ENCODE results near the gene GNG10.
"Not testable (repeated sequence)": the region's sequence is repeated elsewhere in the genome, so short reads cannot be mapped to it uniquely, and the experiment has no call there.

Gene GNG10

DNA sequence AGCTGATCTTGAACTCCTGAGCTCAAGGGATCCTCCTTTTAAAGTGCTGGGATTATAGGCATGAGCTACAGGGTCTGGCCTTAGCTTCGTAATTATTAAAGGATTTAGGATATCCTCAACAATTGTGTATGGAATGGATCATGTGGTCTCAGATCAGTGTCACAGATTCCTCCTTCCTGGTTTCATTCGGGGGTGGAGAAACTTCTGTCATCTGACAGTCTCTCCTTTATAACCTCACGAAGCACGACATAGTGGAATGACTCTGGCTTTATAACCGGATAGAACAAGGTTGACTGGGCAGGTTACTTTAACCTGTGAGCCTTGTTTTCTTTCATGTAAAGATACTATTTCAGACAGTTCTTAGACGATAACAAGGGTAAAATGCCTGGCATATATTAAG lies 4.4 kb upstream of the GNG10 start:
- no peak for DNase-seq (ENCODE audit: low read depth)

DNA sequence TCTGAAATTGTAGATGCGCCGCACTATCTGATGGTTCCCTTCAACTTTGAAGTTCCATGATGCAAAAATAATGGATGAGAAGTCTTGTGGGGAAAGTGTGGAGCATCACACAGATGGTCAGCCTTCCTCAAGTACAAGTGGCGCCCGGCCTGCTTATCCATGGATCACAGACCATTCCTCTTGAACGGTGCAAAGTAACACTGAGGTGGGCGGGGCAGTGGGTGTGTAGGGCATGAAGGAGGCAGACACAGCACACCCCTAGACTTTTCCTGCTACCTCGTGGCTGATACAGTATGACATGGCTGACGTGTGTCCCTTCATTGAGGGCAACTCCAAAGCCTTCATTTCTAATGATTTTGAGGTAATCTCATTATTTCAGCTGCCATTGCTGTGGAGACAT lies 2.5 kb upstream of the GNG10 start:
- DNase-seq (ENCODE audit: low read depth): no peak

DNA sequence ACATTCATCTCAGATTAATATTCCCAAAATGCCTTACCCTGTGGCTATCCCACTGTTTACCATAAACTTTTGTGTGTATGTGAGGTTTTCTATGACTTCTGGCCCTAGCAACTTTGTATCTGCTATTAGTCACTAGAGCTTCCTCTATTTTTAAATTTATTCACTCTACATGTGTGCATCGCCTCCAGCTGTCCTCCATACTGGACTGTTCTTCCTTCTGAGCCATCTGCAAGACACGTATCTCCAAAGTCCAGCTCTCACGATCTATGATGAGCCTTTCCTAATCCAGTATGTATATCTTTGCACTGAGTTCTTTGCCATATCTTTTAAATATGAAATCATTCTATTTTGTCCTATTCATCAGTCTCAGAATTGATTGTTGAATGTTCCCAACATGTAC lies 1.7 kb upstream of the GNG10 start:
- no peak for DNase-seq (ENCODE audit: low read depth)

DNA sequence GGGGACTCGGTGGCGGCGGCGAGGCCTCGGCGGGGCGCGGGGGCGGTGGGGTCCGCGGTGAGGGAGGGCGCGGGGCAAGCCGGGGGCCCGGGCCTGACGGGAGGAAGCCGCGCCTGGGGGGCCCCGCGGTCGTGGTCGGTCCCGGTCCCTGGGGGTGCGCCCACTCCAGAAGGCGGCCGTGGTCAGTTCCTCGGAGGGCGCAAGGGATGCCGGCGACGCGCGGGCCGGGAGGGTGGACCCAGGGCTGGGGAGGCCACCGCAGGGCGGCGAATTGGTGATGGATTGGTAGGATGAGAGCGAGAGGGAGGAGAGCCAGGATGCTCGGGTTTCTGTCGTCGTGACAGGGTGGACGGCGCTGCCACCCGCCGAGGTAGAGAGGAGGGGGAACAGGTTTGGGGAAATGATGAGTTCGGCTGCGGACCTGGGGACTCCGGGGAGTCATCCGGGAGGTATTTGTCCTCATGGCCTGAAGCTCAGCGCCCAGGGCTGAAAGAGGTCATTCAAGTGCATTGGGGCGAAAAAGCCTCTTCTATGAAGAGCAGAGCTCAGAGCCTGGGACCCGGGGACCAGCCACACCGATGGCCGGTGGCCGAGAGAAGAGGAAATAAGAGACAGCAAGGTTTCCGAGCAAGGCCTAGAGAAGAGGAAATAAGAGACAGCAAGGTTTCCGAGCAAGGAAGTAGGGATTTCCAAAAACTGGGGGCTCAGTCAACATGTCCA lies 557 bp downstream of the GNG10 start:
- no peak for DNase-seq (ENCODE audit: low read depth)

DNA sequence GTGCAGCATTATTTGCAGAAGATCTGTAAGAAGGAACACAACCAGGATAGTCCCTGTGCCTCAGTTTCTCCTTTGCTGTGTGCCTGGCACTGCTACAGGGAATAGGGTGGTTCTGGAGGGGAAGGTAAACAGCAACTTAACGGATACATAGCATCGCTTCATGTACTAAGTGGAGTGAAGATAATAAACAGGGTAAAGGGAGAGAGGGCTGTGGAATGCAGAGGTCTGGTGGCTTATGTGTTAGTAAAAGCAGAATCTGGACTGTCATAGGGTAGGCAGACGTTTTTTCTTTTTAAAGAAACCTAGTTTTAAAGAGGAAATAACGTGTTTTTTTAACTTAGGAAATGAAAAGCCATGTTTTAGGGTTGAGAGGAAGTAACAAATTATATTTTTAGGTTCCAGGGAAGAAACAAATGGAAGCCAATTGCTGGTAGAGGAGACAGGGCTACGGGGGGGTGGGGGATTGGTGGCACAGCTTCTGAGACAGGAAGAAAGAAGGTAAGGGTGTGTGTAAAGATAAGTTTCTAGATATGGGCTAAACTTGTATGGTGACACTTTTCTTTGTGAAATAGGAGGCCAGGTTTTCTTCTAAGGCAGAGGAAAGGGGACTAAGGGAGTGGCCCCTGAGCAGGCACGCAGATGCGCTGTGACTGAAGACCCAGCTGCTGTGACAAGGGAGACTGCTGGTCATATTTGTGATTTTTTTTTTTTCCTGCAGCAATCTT lies 1.3 kb downstream of the GNG10 start:
- DNase-seq (ENCODE audit: low read depth): no peak

DNA sequence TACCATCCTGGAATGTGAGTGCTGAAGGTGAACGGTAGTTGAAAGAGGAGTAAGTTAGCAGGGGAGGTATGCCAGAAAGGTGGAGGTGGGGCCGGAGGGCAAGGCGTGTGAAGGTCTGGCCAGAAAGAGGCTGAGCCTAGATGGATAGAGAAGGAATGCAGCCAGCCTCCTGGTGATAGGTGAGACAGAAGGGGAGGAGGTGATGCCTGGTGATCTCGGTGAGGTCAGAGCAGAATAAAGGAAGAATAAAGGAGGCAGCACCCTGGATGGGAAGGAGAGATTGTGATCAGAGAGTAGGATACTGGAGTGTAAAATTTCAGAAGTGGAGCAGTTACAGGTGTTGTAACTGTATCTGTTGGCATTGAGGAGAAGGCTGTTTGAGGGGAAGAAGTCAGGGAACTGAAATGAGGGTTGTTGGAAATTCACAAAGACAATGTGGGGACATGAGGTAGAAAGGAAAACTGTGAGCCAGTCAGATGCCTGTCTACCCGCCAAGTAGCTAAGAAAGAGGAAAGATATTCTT lies 2.0 kb downstream of the GNG10 start:
- DNase-seq (ENCODE audit: low read depth): no peak

DNA sequence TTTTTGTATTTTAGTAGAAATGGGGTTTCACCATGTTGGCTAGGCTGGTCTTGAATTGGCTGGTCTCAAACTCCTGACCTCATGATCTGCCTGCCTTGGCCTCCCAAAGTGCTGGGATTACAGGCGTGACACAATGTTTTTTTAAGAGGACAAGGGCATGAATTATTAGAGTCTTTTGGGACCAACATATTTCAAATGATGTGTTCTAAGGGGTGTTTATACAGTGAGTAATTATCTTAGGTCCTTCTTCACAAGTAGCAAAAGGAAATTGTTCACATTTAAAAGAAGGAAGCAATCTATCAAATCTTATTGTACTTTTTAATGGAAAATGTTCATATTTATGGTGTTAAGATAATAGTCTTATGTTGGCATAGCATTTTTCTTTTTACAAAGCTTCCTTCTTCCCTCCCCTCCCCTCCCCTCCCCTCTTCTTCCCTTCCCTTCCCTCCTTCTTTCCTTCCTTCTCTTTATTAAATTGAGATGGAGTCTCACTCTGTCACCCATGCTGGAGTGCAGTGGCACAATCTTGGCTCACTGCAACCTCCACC lies 6.7 kb downstream of the GNG10 start:
- no peak for DNase-seq (ENCODE audit: low read depth)

DNA sequence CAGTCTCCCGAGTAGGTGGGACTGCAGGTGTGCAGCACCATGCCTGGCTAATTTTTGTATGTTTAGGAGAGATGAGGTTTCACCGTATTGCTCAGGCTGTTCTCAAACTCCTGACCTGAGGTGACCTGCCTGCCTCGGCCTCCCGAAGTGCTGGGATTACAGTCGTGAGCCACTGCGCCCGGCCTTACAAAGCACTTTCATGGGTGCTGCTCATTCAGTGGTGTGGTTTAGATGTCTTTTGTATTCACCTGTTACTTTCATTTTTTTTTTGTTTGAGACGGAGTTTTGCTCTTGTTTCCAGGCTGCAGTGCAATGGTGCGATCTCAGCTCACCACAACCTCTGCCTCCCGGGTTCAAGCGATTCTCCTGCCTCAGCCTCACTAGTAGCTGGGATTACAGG lies 7.2 kb downstream of the GNG10 start:
- not testable (repeated sequence) for DNase-seq (ENCODE audit: low read depth)

DNA sequence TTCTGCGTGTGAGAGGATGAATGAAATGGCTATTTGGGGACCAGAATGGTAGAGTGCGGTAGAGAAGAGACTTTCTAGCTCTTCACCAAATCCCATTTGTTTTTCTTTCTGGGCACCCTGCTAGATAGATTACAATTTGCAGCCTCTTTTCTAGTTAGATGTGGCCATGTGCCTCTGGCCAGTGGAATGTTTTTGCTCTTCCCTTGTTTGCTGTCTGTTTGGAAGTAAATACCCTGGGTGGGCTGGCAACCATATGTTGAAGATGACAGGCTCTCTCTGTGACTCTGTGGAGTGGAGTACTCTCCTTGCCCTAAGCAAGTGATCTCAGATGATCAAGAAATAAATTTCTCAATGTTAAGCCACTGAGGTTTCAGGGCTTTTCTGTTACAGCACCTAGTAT lies 12.9 kb downstream of the GNG10 start:
- no peak for DNase-seq (ENCODE audit: low read depth)

DNA sequence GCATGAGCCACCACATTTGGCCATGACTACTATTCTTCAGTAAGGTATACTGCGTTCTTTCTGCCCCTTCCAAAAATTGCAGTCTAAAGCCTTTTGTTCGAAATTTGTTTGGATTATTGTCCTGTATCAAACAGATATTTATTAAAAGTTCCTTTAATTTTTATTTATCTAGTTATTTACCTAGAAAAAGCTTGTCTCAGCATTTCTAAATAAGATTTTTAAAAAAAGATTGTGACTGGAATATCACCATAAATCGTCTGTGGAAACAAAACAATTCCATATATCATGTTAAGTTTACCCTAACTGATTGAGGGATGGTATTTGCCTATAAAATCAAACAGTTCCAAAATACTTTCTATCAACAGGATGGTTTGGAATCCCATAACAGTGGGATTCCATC lies 14.7 kb downstream of the GNG10 start:
- no peak for DNase-seq (ENCODE audit: low read depth)

DNA sequence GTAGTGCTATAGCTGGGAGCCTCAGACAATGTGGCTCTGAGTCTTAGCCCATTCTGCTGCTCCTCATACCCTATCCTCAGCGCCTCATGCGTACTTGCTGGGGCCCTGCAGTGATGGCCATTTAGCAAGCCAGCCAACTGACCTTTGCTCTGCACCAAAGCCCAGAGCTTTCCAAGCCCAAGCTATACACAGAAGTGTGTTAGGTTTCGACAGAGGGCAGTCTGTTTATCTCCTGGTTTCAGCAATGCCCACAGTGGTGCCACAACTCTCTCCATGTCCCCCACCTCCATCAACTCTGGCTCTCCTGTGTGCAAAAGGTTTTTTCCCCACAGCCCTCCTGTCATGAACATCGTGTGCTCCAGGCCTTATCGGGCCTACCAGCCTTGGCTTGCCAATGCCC lies 16.9 kb downstream of the GNG10 start:
- no peak for DNase-seq (ENCODE audit: low read depth)

DNA sequence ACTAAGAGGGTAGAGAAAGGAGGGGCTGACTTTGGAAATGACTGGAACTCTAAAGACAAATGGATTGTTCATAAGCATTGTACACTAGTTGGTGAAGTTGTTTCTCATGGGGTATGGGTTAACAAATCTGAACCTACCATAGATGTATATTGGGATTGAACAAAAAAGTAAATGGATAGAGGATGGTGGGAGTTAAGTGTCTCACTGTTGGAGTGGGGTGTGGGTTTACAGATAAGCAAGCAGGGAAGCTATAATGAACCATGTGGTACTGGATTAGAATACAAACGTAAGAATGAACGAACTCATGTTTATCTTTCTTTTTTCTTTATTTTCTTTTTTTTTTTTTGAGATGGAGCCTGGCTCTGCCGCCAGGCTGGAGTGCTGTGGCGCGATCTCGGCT lies 17.8 kb downstream of the GNG10 start:
- DNase-seq (ENCODE audit: low read depth): no peak

DNA sequence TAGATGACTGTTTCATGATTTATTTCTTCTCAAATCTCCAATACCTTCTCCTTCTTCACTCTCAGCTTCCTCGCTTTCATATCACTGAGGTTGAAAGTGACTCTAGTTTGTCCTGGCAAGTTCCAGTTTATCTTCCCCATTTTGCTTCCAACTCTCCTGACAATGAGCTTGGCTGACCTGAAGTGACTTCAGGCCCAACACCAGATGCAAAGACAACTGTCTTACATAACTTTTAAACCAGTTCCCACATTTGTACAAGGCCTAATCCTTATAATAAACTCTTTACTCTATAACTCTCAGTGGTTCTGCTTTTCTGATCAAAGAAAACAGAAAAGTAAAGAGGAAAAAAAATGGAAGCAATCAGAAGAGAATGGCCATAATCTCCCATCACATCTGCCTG lies 22.0 kb downstream of the GNG10 start:
- DNase-seq (ENCODE audit: low read depth): no peak

DNA sequence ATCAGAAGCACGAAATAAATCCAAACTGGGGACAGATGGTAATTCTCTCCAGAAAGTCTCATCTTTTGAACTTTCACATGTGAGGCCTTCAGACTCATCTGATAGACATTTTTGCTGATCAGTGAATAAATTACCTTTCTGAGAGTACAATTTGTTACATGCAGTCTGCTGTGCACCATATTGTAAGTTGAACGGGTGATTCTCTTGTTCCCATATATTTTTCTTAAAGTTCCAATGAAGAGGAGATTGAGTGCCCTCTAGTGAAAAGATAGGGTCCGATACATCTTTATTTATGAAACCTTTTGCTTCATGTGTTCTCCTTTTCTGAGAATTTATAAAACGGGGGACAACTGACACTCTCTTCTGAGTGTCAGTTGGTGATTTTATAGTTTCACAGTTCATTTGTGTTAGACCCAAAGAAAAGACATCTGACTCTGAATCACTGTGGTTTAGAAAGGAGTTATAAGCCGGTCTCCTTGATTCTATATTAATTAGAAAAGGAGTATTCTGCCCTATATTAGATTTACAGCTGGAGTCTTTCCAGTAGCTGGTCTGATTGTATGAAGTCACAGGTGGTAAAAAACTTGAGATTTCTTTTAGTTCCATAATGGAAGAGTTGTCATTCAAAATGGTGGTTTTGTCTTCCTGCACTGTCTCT lies 30.4 kb downstream of the GNG10 start:
- DNase-seq (ENCODE audit: low read depth): no peak

DNA sequence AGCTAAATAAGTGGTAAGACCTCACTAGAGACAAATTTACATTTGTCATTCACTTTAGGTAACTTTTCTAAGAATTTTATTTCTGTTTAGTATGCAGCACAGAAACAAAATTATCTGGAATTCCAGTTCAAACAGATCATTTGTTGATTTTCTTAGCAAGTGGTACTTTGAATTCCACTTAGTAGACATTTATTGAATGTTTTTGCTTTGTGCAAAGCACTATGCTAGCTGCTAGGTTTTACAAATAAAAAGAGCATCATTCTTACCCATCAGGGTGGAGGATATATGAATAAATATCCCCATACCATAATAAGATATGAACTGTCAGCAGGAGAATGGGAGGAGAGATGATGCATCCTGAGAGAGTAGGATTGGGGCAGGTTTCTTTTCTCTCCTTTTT lies 35.4 kb downstream of the GNG10 start:
- no peak for DNase-seq (ENCODE audit: low read depth)

DNA sequence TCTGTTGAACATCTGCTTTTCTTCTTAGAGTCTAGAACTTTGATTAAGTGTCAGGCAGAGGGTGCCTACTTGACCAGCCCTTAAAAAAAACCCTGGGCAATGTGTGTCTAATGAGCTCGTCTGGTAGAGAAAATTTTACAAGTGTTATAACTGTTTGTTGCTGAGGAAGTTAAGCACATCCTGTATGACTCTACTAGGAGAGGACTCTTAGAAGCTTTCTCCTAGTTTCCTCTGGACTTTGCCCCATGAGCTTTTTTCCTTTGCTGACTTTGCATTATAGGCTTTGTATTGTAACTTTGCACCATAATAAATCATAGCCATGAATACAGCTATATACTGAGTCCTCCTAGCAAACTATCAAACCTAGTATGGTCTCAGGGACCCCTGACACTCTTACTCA lies 39.4 kb downstream of the GNG10 start:
- no peak for DNase-seq (ENCODE audit: low read depth)

DNA sequence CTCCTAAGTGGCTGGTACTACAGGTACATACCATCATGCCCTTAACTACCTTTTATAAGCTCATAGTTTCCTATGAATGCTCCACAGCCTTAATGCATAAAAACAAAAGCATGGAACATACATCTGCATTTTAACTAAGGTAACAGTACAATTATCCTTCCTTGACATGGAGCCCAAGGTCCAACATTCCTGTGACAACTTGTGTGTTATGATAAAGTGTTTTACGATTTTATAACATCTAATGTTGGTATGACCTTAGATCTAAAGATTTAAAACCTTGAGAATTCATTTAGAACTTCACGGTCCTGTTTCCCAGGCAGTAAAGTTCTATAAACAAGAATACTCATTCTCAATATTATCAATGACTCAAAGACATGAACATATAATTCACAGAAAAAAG lies 43.1 kb downstream of the GNG10 start:
- no peak for DNase-seq (ENCODE audit: low read depth)

DNA sequence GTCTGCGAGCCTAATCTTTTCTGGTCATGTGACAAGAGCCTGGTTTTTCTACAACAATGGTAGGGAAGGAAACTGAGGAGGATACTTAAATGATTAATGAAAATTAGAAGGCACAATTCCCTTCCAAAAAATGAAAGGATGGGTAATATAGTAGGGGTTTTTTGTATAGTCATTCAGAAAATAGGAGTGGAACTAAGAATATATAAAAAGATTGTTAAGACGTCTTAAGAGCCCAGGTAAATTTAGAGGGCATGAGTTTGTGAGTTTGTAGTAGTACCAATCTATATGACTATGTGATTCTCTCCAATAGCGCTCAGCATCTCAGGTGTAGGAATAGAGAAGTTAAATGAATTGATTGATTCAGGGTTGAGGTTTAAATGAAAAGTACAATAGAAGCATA lies 50.1 kb downstream of the GNG10 start:
- DNase-seq (ENCODE audit: low read depth): no peak

DNA sequence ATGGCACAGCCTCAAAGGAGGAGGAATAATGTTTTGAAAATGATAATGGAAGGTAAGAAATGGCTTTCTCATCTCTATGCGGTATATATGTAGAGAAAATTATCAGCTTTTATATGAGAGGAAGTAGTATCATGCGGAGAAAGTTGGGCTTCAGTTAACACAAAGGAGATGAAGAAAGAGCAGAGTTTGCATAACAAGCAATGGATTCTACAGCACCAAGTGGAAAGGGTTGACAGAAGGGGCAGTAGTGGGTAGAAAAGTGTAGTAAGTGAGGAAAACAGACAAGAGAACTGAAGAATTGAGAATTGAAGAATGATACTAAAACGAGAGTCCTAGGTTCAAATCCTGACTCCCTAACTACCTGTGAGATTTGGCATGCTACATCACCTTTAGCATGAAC lies 51.0 kb downstream of the GNG10 start:
- no peak for DNase-seq (ENCODE audit: low read depth)

DNA sequence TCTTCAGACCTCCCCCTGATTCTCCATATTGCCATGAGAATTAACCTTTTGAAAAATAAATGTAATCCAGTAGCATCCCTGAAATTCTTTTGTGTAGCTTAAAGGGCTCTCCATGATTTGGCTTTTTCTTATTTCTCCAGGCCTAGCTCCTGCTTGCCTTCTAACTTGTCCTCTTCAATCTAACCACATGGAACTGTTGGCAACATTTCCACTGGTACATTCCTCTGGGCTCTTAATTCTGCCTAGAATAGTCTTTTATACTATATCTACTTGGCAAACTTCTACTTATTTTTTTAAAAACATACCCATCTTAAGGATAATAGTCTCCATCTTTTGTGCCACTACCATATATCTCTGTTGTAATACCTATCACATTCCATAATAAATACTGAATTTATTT lies 54.1 kb downstream of the GNG10 start:
- DNase-seq (ENCODE audit: low read depth): no peak

DNA sequence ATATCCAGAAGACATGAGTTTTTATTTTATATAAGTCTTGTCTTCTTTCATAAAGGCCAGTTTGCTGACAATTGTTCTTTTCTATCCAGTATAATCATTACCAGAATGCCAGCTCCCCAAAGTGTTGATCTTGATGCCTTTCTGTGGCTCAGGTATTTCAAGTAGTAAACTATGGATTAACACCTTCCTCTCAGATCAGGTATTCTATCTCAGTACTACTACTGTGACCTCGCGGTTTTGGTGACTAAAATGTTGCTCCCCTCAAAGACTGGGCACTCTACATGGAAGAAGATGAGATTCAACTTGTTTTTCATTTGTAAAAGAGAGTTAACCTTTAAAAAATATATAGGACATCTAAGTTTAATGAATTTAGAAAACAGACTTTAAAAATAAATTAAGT lies 58.1 kb downstream of the GNG10 start:
- DNase-seq (ENCODE audit: low read depth): no peak

Measured in stimulated activated CD4-positive, alpha-beta T cell treated with anti-CD3 and anti-CD28 coated beads, Interleukin-2, amount 100 ng/mL, for 4 hours (primary cell).